Stimulated activated naive CD8-positive, alpha-beta T cell treated with anti-CD3 and anti-CD28 coated beads, Interleukin-15, Interleukin-2, amounts not matched to agents 100 ng/mL and 50 ng/mL, for 24 hours (primary cell): ENCODE measurements around the gene NPAS2.

ENCODE experiments used
- H3K27ac Mint-ChIP-seq: one replicate; pipeline ENCODE4 v1.8.0; 2021; ENCODE audit warnings: mild to moderate bottlenecking, mixed read lengths
- H3K27me3 Mint-ChIP-seq: one replicate; pipeline ENCODE4 v1.8.0; 2021; ENCODE audit warnings: mixed read lengths
- H3K36me3 Mint-ChIP-seq: one replicate; pipeline ENCODE4 v1.8.0; 2021; ENCODE audit warnings: low read depth, mixed read lengths
- H3K4me1 Mint-ChIP-seq: one replicate; pipeline ENCODE4 v1.8.0; 2021; ENCODE audit warnings: low read depth, mixed read lengths
- H3K4me3 Mint-ChIP-seq: one replicate; pipeline ENCODE4 v1.8.0; 2021; ENCODE audit warnings: mild to moderate bottlenecking, mixed read lengths
- H3K9me3 Mint-ChIP-seq: one replicate; pipeline ENCODE4 v1.8.0; 2021; ENCODE audit warnings: mixed read lengths

Gene NPAS2

DNA sequence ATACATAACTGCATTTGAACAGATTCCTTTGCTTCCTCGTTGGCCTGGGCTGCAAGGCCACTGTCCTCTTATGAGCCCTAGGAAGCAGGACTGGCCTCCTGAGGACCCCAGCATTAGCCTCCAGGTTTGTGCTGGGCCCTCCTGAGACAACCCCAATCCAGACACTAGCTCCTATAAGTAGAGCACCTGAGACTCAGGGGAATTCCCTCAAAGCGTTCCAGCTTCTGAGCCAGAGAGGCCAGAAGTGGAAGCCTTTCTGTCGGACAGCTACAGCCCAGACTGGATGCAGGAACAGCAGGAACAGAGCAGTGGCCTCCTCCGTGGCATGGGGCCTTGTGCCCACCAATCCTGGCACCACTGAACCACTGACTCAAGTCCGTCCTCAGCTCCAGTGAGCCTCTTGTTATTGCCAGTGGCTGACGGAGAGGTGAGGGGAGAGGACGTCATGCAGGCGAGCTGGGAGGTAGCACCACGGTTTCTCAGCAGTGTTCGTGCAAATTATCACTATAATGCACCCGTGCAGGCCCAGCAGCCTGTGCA is 67.2 kb downstream of the NPAS2 start:
- no peak overlapping the region for H3K4me3 Mint-ChIP-seq
- H3K4me1 Mint-ChIP-seq, result peaks cover 5% of the 10 kb centered on the region
- no peaks in the 10 kb centered on the region for H3K36me3 Mint-ChIP-seq

DNA sequence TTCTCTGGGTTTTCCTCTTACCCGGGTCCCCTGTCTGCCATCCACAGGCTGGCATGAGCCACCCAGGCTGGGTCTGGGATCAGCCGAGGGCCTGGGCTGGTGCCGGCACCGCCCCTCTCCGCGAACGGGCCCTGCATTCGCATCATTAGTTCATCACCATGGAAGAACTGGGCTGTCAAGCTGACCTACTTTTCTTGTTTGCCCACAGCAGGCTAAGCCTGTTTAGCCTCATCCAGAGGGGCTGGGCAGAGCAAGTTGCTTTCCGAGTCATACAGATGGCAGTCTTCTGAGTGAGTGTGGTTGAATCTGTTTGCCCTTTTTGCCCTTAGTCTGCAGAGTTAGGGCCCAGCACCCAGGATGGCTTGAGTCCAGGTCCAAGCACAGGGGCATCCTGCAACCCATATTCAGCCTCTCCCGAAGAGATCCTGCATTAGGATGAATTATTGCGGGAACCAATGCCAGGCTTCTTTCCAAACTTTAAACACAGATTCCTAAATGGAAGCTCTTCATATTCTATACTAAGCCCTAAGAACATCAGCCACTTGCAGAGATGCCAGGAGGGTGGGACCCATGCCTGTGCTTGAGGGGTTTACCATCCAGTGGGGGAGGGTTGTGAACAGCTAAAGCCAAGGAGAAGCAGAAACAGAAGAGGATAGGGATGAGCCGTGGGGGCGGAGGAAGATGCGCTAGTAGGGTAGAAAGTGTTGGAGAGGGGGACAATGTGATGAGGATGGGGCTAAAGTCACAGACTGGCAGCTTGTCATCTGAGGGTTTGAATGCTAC is 68.0 kb downstream of the NPAS2 start:
- Mint-ChIP-seq H3K27ac (no peak overlapping the region), H3K27me3 (no peaks in the 10 kb centered on the region), H3K36me3 (no peaks in the 10 kb centered on the region), H3K4me1 (peaks cover 2% of the 10 kb centered on the region), H3K4me3 (no peak overlapping the region), H3K9me3 (no peaks in the 10 kb centered on the region)

More for the DNA sequence above, 67.2 kb downstream of the NPAS2 start:
- H3K9me3 Mint-ChIP-seq, result no peaks in the 10 kb centered on the region
- H3K27me3 Mint-ChIP-seq, result no peaks in the 10 kb centered on the region
- H3K27ac Mint-ChIP-seq, result no peak overlapping the region

DNA sequence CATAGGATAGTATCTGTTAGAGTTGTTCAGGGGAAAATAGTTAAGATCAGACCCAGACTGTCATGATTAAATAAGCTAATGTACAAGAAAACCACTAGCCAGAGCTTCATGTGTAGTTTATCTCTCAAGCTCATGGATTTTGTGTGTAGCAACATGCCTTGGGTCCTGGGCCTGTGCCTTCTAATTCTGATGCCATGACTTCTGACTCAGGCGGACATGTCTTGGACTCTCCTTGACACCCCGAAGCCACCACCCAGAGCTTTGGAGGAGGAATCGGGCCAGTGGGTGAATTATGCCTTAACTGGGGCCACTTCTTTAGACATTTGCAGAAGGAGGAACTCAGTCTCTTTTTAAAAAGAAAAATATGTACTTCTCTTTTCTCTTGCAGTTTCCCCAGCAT is 68.7 kb downstream of the NPAS2 start:
- H3K36me3 Mint-ChIP-seq, result no peaks in the 10 kb centered on the region
- no peaks in the 10 kb centered on the region for H3K27me3 Mint-ChIP-seq
- no peak overlapping the region for H3K27ac Mint-ChIP-seq
- no peaks in the 10 kb centered on the region for H3K4me1 Mint-ChIP-seq
- H3K4me3 Mint-ChIP-seq, result no peak overlapping the region
- no peaks in the 10 kb centered on the region for H3K9me3 Mint-ChIP-seq

DNA sequence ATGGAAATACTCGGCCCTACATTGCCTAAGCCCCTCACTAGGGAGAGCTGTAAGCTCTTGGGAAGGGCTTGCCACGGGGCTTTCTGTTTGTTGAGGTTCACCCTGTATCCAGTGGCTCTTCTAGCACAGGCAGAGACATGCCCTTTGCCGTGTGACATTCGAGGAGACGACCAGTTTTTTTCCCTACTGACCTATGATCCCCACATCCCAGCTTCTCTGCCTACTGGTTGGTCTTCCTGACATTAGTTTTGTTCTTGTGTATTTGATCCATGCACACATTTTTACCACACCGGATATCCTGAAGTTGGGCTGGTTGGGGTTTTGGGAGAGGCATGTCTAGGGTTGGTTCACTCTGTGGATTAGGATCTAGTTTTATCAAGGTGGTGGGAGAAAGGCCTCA is 69.3 kb downstream of the NPAS2 start:
- H3K27ac Mint-ChIP-seq, result no peak overlapping the region
- no peaks in the 10 kb centered on the region for H3K27me3 Mint-ChIP-seq
- H3K9me3 Mint-ChIP-seq, result no peaks in the 10 kb centered on the region
- H3K4me3 Mint-ChIP-seq, result no peak overlapping the region
- no peaks in the 10 kb centered on the region for H3K36me3 Mint-ChIP-seq
- H3K4me1 Mint-ChIP-seq, result no peaks in the 10 kb centered on the region

DNA sequence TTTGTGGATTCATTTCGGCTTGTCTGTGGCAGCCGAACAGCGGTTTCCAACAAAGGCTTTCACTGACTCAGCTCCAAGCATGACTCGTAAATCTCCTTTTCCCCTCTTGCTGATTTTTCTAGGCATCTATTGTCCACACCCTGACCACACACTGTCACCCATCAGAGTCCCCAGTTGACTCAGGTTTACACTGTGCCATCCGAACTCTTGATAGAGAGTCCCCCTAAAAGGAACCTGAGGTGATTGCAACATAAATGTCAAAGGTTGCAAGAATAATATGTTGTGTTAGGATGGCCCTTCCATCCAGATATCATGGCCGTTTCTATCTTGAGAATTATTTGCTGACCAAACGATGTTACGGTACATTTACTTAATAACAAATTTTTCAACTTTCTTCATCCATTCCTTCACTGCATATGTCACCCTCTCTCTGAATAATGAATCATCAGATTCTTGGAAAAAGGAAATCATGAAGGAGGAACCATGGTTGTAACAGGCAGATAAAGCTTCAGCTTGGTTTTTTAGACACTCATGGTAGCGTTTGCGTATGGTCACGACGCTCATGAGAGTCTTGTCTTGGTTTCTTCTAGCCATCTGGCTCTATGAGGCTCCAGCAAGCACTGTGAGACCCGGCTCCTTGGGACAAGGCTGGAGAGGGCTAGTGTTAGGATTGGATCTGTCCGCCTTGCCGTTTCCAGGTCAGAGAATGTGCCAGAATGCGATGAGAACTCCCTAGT is 72.1 kb downstream of the NPAS2 start:
- Mint-ChIP-seq H3K4me3 (no peak overlapping the region), H3K27ac (no peak overlapping the region), H3K27me3 (no peaks in the 10 kb centered on the region), H3K4me1 (no peaks in the 10 kb centered on the region), H3K36me3 (no peaks in the 10 kb centered on the region), H3K9me3 (no peaks in the 10 kb centered on the region)

DNA sequence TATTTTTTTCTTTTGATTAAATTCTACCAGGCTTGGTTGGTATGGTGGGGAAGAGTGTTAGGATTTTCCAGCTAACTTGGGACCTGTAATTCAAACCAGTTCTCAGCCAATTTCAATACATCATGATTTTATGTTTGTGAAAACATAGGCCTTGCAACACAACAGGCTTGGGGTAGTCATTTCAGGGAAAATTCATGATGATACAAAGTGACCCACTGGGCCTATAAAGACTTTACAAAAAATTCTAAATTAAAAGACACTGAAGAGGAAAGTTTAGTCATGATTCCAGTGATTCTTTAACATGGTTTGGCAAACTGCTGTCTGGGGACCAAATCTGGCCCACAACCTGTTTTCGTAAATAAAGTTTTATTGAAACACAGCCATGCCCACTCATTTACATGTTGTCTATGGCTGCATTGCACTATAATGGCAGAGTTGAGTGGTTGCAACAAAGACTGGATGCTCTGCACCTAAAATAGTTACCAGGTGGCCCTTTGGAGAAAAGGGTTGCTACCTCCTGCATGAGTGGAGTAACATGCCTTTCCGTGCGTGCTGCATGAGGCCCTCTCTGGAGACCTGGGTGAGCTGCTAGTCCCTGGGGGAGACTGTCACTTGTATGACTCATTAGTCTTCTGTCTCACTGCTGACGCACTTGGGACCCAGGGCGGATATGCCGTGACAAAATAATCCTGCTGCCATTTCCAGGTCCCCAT is 73.6 kb downstream of the NPAS2 start:
- no peaks in the 10 kb centered on the region for H3K27me3 Mint-ChIP-seq
- H3K4me1 Mint-ChIP-seq, result no peaks in the 10 kb centered on the region
- H3K4me3 Mint-ChIP-seq, result no peak overlapping the region
- H3K36me3 Mint-ChIP-seq, result no peaks in the 10 kb centered on the region
- H3K27ac Mint-ChIP-seq, result no peak overlapping the region
- no peaks in the 10 kb centered on the region for H3K9me3 Mint-ChIP-seq

DNA sequence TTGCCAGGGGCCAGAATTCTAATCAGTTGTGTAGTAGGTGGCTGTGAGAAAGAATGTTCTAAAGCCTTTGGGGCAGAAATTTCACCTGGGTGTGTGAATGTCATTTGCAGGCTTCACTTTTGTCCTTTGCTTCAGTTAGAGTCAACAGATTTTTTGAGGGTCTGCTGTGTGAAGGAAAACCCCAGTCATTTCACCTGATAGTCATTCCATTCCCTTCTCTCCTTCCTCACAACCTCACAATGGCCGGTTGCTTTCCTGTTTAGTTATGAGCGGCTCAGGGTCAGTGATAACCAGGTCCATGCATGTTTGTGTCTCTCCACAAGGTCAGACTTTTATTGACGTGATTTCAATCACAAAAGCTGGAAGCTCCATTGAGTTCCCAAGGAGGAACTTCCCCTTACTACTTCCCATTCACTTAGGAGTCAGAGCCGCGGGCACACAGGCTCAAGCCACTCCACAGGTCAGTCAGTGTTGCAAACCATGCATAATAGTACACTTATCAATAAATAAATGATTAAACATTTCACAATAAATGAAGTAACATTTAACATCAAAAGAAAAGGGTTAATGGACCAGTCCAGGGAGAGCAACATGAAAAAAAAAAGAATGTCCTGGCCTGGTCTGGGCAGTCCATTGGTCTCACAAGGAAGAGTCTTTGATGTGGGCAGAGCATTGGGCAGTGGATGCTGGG is 74.3 kb downstream of the NPAS2 start:
- H3K27ac Mint-ChIP-seq, result no peak overlapping the region

DNA sequence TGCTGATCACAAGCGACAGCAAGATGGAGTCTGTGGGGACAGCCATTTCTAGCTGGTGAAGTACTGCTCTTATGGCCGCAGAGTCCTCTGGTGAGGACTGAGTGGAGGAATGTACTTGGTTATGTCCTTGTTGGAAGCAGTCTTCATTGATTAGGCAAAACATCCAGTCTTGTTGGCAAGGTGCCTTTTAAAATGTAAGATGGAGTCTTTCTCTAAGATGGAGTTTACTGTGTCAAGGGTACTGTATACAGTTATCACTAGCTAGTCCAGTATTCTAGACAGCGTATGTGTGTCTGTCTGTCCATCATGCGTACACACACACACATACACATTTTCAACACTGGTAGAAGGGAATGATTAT is 74.8 kb downstream of the NPAS2 start:
- Mint-ChIP-seq H3K4me1 (no peaks in the 10 kb centered on the region), H3K27ac (no peak overlapping the region), H3K9me3 (no peaks in the 10 kb centered on the region), H3K4me3 (no peak overlapping the region), H3K36me3 (peaks cover 3% of the 10 kb centered on the region), H3K27me3 (no peaks in the 10 kb centered on the region)

More for the DNA sequence above, 74.3 kb downstream of the NPAS2 start:
- no peak overlapping the region for H3K4me3 Mint-ChIP-seq
- H3K36me3 Mint-ChIP-seq, result peaks cover 3% of the 10 kb centered on the region
- H3K9me3 Mint-ChIP-seq, result no peaks in the 10 kb centered on the region
- H3K27me3 Mint-ChIP-seq, result no peaks in the 10 kb centered on the region
- H3K4me1 Mint-ChIP-seq, result no peaks in the 10 kb centered on the region

DNA sequence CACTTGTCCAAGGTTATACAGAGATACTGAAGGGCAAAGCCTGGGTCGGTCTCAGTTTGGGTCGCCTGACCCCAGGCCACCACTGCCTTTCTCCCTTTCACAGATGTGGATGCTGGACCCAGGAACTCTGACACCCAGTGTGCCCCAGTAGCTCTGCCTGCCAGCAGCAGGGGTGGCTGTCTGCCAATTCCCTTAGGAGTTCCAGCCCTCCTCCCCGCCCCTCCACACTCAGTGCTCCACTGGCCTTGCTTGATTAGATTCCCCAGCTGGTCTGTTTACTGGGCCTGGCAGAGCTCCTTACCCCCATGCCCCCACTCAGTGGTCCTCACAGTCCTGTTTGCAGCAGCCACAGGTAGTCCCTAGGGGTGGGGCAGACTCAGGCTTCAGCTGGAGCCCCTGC is 75.5 kb downstream of the NPAS2 start:
- H3K27ac Mint-ChIP-seq, result no peak overlapping the region
- H3K36me3 Mint-ChIP-seq, result peaks cover 3% of the 10 kb centered on the region
- no peaks in the 10 kb centered on the region for H3K27me3 Mint-ChIP-seq
- no peaks in the 10 kb centered on the region for H3K9me3 Mint-ChIP-seq
- no peaks in the 10 kb centered on the region for H3K4me1 Mint-ChIP-seq
- no peak overlapping the region for H3K4me3 Mint-ChIP-seq

DNA sequence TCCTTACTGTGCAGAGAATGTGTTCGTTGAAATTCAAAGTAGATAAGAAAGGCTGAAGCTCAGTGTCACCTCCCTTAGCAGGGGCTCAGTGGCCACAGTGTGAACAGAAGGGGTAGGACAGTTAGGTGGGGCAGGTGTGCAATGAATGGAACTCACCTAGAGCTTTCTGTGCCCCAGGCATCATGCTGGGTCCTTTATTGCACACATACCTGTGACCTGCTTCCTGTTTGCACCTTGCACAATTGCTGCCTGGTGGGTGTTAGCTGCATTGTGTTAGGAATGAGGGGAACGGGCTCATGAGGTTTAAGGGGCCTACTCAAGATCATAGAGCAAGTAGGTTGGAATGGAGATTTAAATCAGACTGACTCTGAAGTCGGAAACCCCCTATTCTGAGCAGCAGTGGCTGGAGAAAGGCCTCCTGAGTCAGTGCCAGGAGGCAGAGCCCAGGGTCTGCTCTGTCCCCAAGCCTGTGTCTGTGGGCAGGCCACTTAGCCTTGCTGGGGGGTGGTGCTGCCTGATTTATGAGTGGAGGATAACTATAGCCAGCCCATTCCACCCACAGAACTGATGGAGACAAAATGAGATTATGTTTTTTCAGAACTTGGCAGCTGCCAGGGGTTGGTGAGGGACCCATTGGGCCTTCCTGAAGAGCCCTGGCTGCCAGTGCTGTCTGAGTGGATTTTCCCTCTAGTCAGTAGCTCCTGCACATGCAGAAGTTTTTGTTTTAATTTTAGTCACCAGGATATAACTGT is 76.2 kb downstream of the NPAS2 start:
- peaks cover 3% of the 10 kb centered on the region for H3K27me3 Mint-ChIP-seq
- H3K27ac Mint-ChIP-seq, result no peak overlapping the region
- no peaks in the 10 kb centered on the region for H3K9me3 Mint-ChIP-seq
- H3K4me1 Mint-ChIP-seq, result no peaks in the 10 kb centered on the region
- no peak overlapping the region for H3K4me3 Mint-ChIP-seq
- H3K36me3 Mint-ChIP-seq, result peaks cover 3% of the 10 kb centered on the region

DNA sequence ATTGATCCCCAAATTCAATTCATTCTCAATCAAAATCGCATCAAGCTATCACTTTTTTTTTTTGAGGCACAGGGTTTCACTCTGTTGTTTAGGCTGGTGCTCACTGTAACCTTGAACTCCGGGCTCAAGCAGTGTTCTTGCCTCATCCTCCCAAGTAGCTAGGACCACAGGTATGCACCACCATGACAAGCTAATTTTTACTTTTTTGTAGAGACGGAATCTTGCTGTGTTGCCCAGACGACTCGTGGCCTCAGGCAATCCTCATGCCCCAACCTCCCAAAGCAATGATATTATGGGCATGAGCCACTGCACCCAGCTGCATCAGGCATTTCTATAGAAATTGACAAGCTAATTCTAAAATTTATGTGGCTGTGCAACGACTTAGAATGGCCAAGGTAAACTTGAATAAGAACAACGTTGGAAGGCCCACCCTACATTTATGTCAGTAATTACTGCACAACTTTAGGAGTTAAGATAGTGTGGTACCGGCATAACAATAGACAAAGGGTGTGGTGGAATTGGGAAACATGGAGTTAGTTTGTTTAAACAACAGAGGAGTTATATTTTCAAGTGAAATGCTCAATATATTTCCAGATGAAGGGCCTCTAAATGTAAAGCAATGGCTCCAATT is 78.2 kb downstream of the NPAS2 start:
- no peak overlapping the region for H3K27ac Mint-ChIP-seq
- no peaks in the 10 kb centered on the region for H3K9me3 Mint-ChIP-seq
- no peak overlapping the region for H3K4me3 Mint-ChIP-seq
- H3K36me3 Mint-ChIP-seq, result peaks cover 3% of the 10 kb centered on the region
- no peaks in the 10 kb centered on the region for H3K4me1 Mint-ChIP-seq
- H3K27me3 Mint-ChIP-seq, result peaks cover 6% of the 10 kb centered on the region

DNA sequence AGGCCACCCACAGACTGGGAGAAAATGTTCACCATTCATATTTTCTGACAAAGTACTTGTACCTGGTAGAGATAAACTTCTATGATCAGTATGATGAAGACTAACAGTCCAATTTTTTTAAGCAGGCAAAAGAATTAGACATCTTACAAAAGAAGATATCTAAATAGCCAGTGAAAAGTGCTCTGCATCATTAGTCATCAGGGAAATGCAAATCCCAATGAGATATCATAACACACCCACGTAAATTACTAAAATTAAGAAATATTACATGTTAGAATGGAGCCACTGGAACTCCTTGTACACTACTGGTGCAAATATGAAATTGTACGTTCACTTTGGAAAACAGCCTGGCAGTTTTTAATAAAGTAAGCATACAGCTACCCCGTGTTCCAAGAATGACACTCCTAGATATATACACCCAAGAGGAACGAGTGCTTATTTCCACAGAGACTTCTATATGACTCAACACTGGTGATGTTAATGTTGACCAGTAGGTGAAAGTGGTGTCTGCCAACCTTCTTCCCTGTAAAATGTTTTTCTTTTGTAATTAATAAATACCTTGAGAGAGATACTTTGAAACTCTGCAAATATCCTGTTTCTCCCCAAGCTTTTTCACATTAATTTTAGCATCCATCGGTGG is 80.3 kb downstream of the NPAS2 start:
- no peak overlapping the region for H3K27ac Mint-ChIP-seq
- no peak overlapping the region for H3K4me3 Mint-ChIP-seq
- H3K4me1 Mint-ChIP-seq, result no peaks in the 10 kb centered on the region
- peaks cover 6% of the 10 kb centered on the region for H3K27me3 Mint-ChIP-seq
- H3K36me3 Mint-ChIP-seq, result peaks cover 3% of the 10 kb centered on the region
- H3K9me3 Mint-ChIP-seq, result no peaks in the 10 kb centered on the region

DNA sequence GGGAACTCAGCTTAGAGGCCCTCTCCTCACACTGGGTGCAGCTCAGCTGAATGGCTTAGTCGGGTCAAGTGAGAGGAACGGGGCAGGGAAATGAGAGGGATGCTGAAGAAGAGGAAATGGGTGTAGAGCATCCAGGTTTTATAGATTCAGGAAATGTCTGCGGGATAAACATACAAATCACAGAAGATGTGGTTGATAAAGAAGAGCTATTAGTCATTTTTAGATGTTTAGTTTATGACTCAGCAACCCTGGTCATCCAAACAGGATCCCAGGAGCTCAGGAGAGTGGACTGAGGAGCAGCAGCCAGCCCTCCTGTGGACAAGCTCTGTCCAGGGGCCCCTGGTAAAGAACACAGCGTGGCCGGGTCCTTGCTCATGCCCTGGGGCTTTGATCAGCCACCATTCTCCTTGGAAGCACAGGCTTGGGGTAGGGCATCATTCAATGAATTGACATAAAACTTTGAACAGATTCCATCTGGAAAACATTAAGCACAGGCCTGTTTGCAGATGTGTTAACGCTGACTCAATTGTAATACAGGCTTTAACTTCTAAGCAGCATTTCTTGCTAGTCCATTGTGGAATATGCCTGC is 83.0 kb downstream of the NPAS2 start:
- no peak overlapping the region for H3K27ac Mint-ChIP-seq
- peaks cover 6% of the 10 kb centered on the region for H3K27me3 Mint-ChIP-seq
- no peaks in the 10 kb centered on the region for H3K4me1 Mint-ChIP-seq
- no peak overlapping the region for H3K4me3 Mint-ChIP-seq
- H3K9me3 Mint-ChIP-seq, result no peaks in the 10 kb centered on the region
- peaks cover 3% of the 10 kb centered on the region for H3K36me3 Mint-ChIP-seq
